ENCODE data around the gene CASP7.

Gene CASP7

GRCh38 chr10:113681533-113682470, 2.1 kb downstream of the CASP7 start:
- no peak overlapping the region for H3K4me3 ChIP-seq (ENCODE audit: insufficient read depth, low read length, poor library complexity, severe bottlenecking)
- H3K27ac ChIP-seq (ENCODE audit: low read depth, low read length): no peak overlapping the region
- H3K9me2 ChIP-seq (replicated peaks; ENCODE audit: insufficient read depth, low read length): no peaks in the 10 kb centered on the region
- H3F3A ChIP-seq (ENCODE audit: insufficient read depth): peaks cover 17% of the 10 kb centered on the region; the same call in 1 of the 2 replicates
- H3K9ac ChIP-seq (ENCODE audit: low read length): no peak overlapping the region
- H3K27me3 ChIP-seq (ENCODE audit: low read length): no peaks in the 10 kb centered on the region
- H3K79me2 ChIP-seq (ENCODE audit: insufficient read depth, low read length): no peaks in the 10 kb centered on the region
- H3K9me3 ChIP-seq (ENCODE audit: insufficient read depth, low read length): peaks cover 1% of the 10 kb centered on the region; the same call in 1 of the 2 replicates
- H3K36me3 ChIP-seq (ENCODE audit: low read length): no peaks in the 10 kb centered on the region
- TF ChIP-seq CTCF (IDR thresholded peaks at IDR 0.05; ENCODE audit: insufficient read depth, low read length, poor library complexity, severe bottlenecking) (no peak), EZH2phosphoT487 (conservative IDR thresholded peaks at IDR 0.05; ENCODE audit: low read length) (no peak)
- H3K4me2 ChIP-seq (ENCODE audit: low read depth, low read length, poor library complexity, severe bottlenecking): no peak overlapping the region
- H4K20me1 ChIP-seq (ENCODE audit: low read depth, low read length): no peaks in the 10 kb centered on the region
- no peak overlapping the region for H2AFZ ChIP-seq (ENCODE audit: low read depth, low read length, severe bottlenecking)

- no peak overlapping the region for H3K27ac ChIP-seq (ENCODE audit: low read depth, low read length)
- H4K20me1 ChIP-seq (ENCODE audit: low read depth, low read length): no peaks in the 10 kb centered on the region
- no peaks in the 10 kb centered on the region for H3K9me2 ChIP-seq (replicated peaks; ENCODE audit: insufficient read depth, low read length)
- TF ChIP-seq EZH2phosphoT487 (conservative IDR thresholded peaks at IDR 0.05; ENCODE audit: low read length) (no peak), CTCF (IDR thresholded peaks at IDR 0.05; ENCODE audit: insufficient read depth, low read length, poor library complexity, severe bottlenecking) (no peak)
- peaks cover 9% of the 10 kb centered on the region; the same call in 1 of the 2 replicates for H3K9me3 ChIP-seq (ENCODE audit: insufficient read depth, low read length)
- H3K36me3 ChIP-seq (ENCODE audit: low read length): no peaks in the 10 kb centered on the region
- no peaks in the 10 kb centered on the region for H3K79me2 ChIP-seq (ENCODE audit: insufficient read depth, low read length)
- H3K27me3 ChIP-seq (ENCODE audit: low read length): no peaks in the 10 kb centered on the region
- H3K4me3 ChIP-seq (ENCODE audit: insufficient read depth, low read length, poor library complexity, severe bottlenecking): no peak overlapping the region
- peaks cover 17% of the 10 kb centered on the region; the same call in 1 of the 2 replicates for H3F3A ChIP-seq (ENCODE audit: insufficient read depth)
- no peak overlapping the region for H2AFZ ChIP-seq (ENCODE audit: low read depth, low read length, severe bottlenecking)
- no peak overlapping the region for H3K4me2 ChIP-seq (ENCODE audit: low read depth, low read length, poor library complexity, severe bottlenecking)
- H3K9ac ChIP-seq (ENCODE audit: low read length): no peak overlapping the region
These were observed 3.6 kb downstream of the CASP7 start for GRCh38 chr10:113683300-113683699.

- Histone ChIP-seq H3F3A (ENCODE audit: insufficient read depth) (peaks cover 9% of the 10 kb centered on the region; the same call in 1 of the 2 replicates), H3K9me3 (ENCODE audit: insufficient read depth, low read length) (peaks cover 9% of the 10 kb centered on the region; the same call in 1 of the 2 replicates), H3K4me3 (ENCODE audit: insufficient read depth, low read length, poor library complexity, severe bottlenecking) (no peak overlapping the region), H3K27me3 (ENCODE audit: low read length) (no peaks in the 10 kb centered on the region), H3K36me3 (ENCODE audit: low read length) (no peaks in the 10 kb centered on the region), H4K20me1 (ENCODE audit: low read depth, low read length) (no peaks in the 10 kb centered on the region), H2AFZ (ENCODE audit: low read depth, low read length, severe bottlenecking) (no peak overlapping the region), H3K9ac (ENCODE audit: low read length) (no peak overlapping the region), H3K4me2 (ENCODE audit: low read depth, low read length, poor library complexity, severe bottlenecking) (no peak overlapping the region), H3K27ac (ENCODE audit: low read depth, low read length) (no peak overlapping the region), H3K79me2 (ENCODE audit: insufficient read depth, low read length) (no peaks in the 10 kb centered on the region), H3K9me2 (replicated peaks; ENCODE audit: insufficient read depth, low read length) (no peaks in the 10 kb centered on the region)
- no peak for TF ChIP-seq EZH2phosphoT487 (conservative IDR thresholded peaks at IDR 0.05; ENCODE audit: low read length)
- no peak for TF ChIP-seq CTCF (IDR thresholded peaks at IDR 0.05; ENCODE audit: insufficient read depth, low read length, poor library complexity, severe bottlenecking)
These were observed 6.3 kb downstream of the CASP7 start for GRCh38 chr10:113686028-113686427.

Measured in SU-DHL-6 (cell line).